Stimulated activated CD8-positive, alpha-beta memory T cell treated with anti-CD3 and anti-CD28 coated beads, Interleukin-12 subunit alpha, Interleukin-12 subunit beta, amount 100 ng/mL, for 24 hours (primary cell): Measurements from ENCODE around the gene EPB41L1.

Source experiments
- DNase-seq: peaks from one replicate; pipeline ENCODE4 v3.0.0-alpha.2; 2020; ENCODE audit errors: extremely low read depth

The EPB41L1 gene

GRCh38 chr20:36154700-36155628 lies at the start of gene EPB41L1:
Gene EPB41L1, plus strand, starts transcription at chr20:36154740. Its CDS starts 19,038 bp downstream, at chr20:36173778.
- DNase-seq = no peak

GRCh38 chr20:36104856-36105255 lies 49.7 kb upstream of the EPB41L1 start:
- DNase-seq = no peak

GRCh38 chr20:36105711-36106226 lies 48.8 kb upstream of the EPB41L1 start:
- no peak for DNase-seq

GRCh38 chr20:36106606-36107005 lies 47.9 kb upstream of the EPB41L1 start:
- DNase-seq = no peak

- no peak for DNase-seq
Measured at GRCh38 chr20:36107881-36108280, 46.7 kb upstream of the EPB41L1 start.

GRCh38 chr20:36109251-36109947 lies 45.1 kb upstream of the EPB41L1 start:
- DNase-seq = no peak

GRCh38 chr20:36110994-36111393 lies 43.5 kb upstream of the EPB41L1 start:
- no peak for DNase-seq

GRCh38 chr20:36112112-36112511 lies 42.4 kb upstream of the EPB41L1 start:
- no peak for DNase-seq

GRCh38 chr20:36113036-36113435 lies 41.5 kb upstream of the EPB41L1 start:
- DNase-seq = no peak

- no peak for DNase-seq
Measured at GRCh38 chr20:36113566-36114250, 40.8 kb upstream of the EPB41L1 start.

- no peak for DNase-seq
Measured at GRCh38 chr20:36114707-36115106, 39.8 kb upstream of the EPB41L1 start.

GRCh38 chr20:36115925-36116324 lies 38.6 kb upstream of the EPB41L1 start:
- no peak for DNase-seq

GRCh38 chr20:36116807-36117441 lies 37.6 kb upstream of the EPB41L1 start:
- DNase-seq = no peak

GRCh38 chr20:36117638-36118037 lies 36.9 kb upstream of the EPB41L1 start:
- DNase-seq = no peak

GRCh38 chr20:36118371-36118770 lies 36.2 kb upstream of the EPB41L1 start:
- DNase-seq = no peak

GRCh38 chr20:36119537-36119936 lies 35.0 kb upstream of the EPB41L1 start:
- no peak for DNase-seq

GRCh38 chr20:36120241-36120640 lies 34.3 kb upstream of the EPB41L1 start:
- no peak for DNase-seq

GRCh38 chr20:36120991-36121390 lies 33.5 kb upstream of the EPB41L1 start:
- DNase-seq = no peak

- no peak for DNase-seq
Measured at GRCh38 chr20:36121981-36122930, 32.3 kb upstream of the EPB41L1 start.

GRCh38 chr20:36122931-36123288 lies 31.6 kb upstream of the EPB41L1 start:
- DNase-seq = no peak

- no peak for DNase-seq
Measured at GRCh38 chr20:36125097-36125496, 29.4 kb upstream of the EPB41L1 start.
